Measurements from ENCODE around the gene IGFL3.

GRCh38 chr19:46073268-46073922 lies 51.1 kb downstream of the IGFL3 start:
- TF ChIP-seq CTCF (IDR thresholded peaks at IDR 0.05) (no peak), POLR2A (IDR thresholded peaks at IDR 0.05) (no peak)
